IMR-90 (cell line): ENCODE data around the gene SPTLC2.

ENCODE experiments used
- POLR2A ChIP-seq: IDR thresholded peaks from 2 replicates; pipeline ENCODE4 v1.6.1; 2012; ENCODE audit warnings: mild to moderate bottlenecking, low read depth, low read length
- RAD21 ChIP-seq: IDR thresholded peaks from 2 replicates; pipeline ENCODE4 v1.6.1; 2012; ENCODE audit warnings: low read length, improper control_type of control experiment
- TF ChIP-seq, protein P1 (sequence below): conservative IDR thresholded peaks from 2 replicates; pipeline ENCODE4 v1.5.1; 2012; ENCODE audit warnings: mild to moderate bottlenecking, low read depth, low read length, improper control_type of control experiment
- TF ChIP-seq, protein P2 (sequence below): fragments of 150-350 bp; IDR thresholded peaks from 2 replicates; pipeline ENCODE4 v1.6.1; 2017; ENCODE audit warnings: mild to moderate bottlenecking, antibody characterized with exemption, low read length, low read depth

DNA sequence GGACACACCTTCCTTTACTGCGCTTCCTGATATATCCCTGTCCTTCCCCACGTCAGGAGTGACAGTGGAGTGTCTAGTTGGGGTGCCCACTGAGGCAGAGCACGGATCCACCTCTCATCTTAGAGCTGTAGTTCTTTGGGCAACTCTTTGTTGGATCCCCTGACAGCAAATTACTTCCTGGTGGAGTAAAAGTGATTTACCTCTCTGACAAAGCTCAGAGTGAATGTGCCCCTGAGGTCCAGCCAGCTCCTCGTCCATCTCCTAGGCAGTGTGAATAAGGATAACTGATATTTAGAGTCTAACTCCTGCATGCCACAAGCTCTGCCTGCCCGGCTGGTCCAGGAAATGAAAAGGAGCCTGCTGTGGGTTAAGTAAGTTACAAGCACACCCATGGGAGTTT is 142.5 kb downstream of the SPTLC2 start:
- TF ChIP-seq POLR2A (no peak), RAD21 (no peak)
- TF ChIP-seq, protein P1, sequence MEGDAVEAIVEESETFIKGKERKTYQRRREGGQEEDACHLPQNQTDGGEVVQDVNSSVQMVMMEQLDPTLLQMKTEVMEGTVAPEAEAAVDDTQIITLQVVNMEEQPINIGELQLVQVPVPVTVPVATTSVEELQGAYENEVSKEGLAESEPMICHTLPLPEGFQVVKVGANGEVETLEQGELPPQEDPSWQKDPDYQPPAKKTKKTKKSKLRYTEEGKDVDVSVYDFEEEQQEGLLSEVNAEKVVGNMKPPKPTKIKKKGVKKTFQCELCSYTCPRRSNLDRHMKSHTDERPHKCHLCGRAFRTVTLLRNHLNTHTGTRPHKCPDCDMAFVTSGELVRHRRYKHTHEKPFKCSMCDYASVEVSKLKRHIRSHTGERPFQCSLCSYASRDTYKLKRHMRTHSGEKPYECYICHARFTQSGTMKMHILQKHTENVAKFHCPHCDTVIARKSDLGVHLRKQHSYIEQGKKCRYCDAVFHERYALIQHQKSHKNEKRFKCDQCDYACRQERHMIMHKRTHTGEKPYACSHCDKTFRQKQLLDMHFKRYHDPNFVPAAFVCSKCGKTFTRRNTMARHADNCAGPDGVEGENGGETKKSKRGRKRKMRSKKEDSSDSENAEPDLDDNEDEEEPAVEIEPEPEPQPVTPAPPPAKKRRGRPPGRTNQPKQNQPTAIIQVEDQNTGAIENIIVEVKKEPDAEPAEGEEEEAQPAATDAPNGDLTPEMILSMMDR: no peak
- TF ChIP-seq, protein P2, sequence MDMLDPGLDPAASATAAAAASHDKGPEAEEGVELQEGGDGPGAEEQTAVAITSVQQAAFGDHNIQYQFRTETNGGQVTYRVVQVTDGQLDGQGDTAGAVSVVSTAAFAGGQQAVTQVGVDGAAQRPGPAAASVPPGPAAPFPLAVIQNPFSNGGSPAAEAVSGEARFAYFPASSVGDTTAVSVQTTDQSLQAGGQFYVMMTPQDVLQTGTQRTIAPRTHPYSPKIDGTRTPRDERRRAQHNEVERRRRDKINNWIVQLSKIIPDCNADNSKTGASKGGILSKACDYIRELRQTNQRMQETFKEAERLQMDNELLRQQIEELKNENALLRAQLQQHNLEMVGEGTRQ: no peak
